Measurements from ENCODE around the gene OR11A1. TPM values are rescaled to one million over a fixed set of nuclear protein-coding genes. Genes with fewer than 3 reads are reported as not detected.
"Not testable (repeated sequence)": the region's sequence is repeated elsewhere in the genome, so short reads cannot be mapped to it uniquely, and the experiment has no call there.

OR11A1 gene
- total RNA-seq, 2 donors from 2014 or later: 0.23 TPM; not detected in 1

DNA sequence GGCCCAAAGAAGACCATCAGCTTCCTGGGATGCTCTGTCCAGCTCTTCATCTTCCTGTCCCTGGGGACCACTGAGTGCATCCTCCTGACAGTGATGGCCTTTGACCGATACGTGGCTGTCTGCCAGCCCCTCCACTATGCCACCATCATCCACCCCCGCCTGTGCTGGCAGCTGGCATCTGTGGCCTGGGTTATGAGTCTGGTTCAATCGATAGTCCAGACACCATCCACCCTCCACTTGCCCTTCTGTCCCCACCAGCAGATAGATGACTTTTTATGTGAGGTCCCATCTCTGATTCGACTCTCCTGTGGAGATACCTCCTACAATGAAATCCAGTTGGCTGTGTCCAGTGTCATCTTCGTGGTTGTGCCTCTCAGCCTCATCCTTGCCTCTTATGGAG is 5.2 kb upstream of the OR11A1 start:
- Histone ChIP-seq H3K9me3 (no peaks in the 10 kb centered on the region), H3K4me3 (no peak overlapping the region), H3K27ac (no peak overlapping the region), H3K27me3 (replicated peaks; ENCODE audit: insufficient read depth) (no peaks in the 10 kb centered on the region), H3K4me1 (replicated peaks) (no peaks in the 10 kb centered on the region), H3K36me3 (no peaks in the 10 kb centered on the region)
- DNase-seq (ENCODE audit: low spot score): no peak
- intact Hi-C loops (cut with DNase I): no loop called here
- WGBS: 91% methylated on average over 6 of the region's 6 CpGs
- TF ChIP-seq POLR2AphosphoS5 (IDR thresholded peaks at IDR 0.05) (no peak), POLR2A (IDR thresholded peaks at IDR 0.05) (no peak)
- TF ChIP-seq, protein P1, sequence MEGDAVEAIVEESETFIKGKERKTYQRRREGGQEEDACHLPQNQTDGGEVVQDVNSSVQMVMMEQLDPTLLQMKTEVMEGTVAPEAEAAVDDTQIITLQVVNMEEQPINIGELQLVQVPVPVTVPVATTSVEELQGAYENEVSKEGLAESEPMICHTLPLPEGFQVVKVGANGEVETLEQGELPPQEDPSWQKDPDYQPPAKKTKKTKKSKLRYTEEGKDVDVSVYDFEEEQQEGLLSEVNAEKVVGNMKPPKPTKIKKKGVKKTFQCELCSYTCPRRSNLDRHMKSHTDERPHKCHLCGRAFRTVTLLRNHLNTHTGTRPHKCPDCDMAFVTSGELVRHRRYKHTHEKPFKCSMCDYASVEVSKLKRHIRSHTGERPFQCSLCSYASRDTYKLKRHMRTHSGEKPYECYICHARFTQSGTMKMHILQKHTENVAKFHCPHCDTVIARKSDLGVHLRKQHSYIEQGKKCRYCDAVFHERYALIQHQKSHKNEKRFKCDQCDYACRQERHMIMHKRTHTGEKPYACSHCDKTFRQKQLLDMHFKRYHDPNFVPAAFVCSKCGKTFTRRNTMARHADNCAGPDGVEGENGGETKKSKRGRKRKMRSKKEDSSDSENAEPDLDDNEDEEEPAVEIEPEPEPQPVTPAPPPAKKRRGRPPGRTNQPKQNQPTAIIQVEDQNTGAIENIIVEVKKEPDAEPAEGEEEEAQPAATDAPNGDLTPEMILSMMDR (IDR thresholded peaks at IDR 0.05): no peak

DNA sequence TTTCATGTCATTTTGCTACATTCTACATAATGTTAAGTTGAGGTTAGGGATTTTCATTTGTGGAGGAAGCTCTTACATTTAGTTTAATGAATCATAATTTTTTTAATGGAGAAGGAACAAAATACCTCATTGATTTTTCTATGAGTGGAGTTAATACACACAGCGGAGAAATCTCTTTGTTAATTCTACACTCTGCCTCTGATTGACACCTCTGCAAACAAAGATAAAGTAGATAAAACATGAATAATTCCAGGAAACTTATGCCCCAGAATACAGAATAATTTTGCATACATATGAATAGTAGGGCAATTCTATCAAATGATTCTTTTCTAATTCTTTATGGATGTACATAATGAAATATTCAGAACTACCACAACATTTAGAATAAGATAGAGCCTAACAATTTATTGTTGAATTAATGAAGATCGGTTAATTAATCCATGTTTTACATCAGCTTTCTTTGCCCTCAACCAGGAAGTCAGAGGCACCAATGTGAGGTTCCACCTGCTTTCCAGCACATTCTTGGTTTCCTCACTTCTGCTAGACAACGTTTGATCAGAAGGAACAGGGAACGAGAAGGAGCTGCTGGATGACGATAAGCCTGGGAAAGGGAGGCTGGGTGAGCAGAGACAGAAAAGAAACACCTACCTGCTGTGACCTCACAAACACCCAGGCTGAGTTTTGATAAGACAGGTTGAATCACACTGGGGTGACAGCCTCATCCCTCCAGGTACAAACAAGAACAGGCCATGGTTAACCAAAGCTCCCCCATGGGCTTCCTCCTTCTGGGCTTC is 4.3 kb upstream of the OR11A1 start:
- intact Hi-C loops (cut with DNase I): no loop called here
- H3K36me3 ChIP-seq: no peaks in the 10 kb centered on the region
- no peaks in the 10 kb centered on the region for H3K9me3 ChIP-seq
- TF ChIP-seq POLR2AphosphoS5 (IDR thresholded peaks at IDR 0.05) (no peak), POLR2A (IDR thresholded peaks at IDR 0.05) (no peak)
- TF ChIP-seq, protein P1 (IDR thresholded peaks at IDR 0.05): no peak
- no peak overlapping the region for H3K4me3 ChIP-seq
- no peak for DNase-seq (ENCODE audit: low spot score)
- no peak overlapping the region for H3K27ac ChIP-seq
- no peaks in the 10 kb centered on the region for H3K27me3 ChIP-seq (replicated peaks; ENCODE audit: insufficient read depth)
- 69% methylated on average over 5 of the region's 5 CpGs for WGBS
- H3K4me1 ChIP-seq (replicated peaks): no peaks in the 10 kb centered on the region

DNA sequence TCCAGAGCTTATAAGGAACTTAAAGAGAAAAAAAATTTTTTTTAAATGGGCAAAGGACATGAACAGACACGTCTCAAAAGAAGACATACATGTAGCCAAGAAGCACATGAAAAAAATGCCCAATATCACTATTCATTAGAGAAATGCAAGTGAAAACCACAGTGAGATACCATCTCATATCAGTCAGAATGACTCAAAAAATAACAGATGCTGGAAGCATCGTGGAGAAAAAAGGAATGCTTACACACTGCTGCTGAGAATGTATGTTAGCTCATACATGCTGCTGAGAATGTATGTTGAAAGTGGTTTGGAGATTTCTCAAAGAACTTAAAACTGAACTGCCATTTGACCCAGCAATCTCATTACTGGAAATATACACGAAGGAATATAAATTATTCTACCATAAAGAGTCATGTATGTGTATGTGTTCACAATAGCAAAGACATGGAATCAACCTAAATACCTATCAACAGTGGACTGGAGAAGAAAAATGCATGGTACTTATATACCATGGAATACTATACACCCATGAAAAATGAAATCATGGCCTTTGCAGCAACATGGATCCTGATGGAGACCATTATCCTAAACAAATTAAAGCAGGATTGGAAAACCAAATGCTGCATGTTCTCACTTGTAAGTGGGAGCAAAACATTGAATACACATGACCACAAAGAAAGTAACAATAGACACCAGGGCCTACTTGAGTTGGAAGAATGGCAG is 5.2 kb downstream of the OR11A1 start:
- 53% methylated on average over 3 of the region's 3 CpGs for WGBS

DNA sequence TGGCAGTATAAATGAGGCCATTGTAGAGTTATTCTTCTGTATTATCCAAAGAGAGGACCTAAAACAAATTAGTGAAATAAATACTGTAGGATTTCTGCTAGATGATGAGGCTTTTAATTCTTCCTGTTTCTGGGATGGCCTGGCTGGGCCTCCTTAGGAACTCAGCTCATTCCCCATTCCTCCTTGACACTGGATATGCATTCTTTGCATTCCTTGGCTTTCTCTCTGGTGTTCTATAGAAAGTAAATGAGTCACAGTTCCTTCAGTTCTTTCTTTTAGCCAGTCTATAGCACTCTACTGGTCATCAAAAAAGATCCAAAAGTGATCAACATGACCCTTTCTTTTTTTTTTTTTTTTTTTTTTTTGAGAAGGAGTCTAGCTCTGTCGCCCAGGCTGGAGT is 9.2 kb downstream of the OR11A1 start:
- no peaks in the 10 kb centered on the region for H3K9me3 ChIP-seq
- TF ChIP-seq POLR2A (IDR thresholded peaks at IDR 0.05): no peak
- TF ChIP-seq, protein P1 (IDR thresholded peaks at IDR 0.05): no peak
- TF ChIP-seq POLR2AphosphoS5 (IDR thresholded peaks at IDR 0.05): no peak
- no peak overlapping the region for H3K4me3 ChIP-seq
- intact Hi-C loops (cut with DNase I): no loop called here
- no peaks in the 10 kb centered on the region for H3K4me1 ChIP-seq (replicated peaks)
- no peaks in the 10 kb centered on the region for H3K36me3 ChIP-seq
- H3K27ac ChIP-seq: no peak overlapping the region
- no peaks in the 10 kb centered on the region for H3K27me3 ChIP-seq (replicated peaks; ENCODE audit: insufficient read depth)
- no peak for DNase-seq (ENCODE audit: low spot score)
- WGBS: 85% methylated on average over 1 of the region's 1 CpG

More for the DNA sequence above, 5.2 kb downstream of the OR11A1 start:
- intact Hi-C loops (cut with DNase I): no loop called here
- H3K27ac ChIP-seq: no peak overlapping the region
- DNase-seq (ENCODE audit: low spot score): no peak
- no peaks in the 10 kb centered on the region for H3K36me3 ChIP-seq
- H3K4me1 ChIP-seq (replicated peaks): no peaks in the 10 kb centered on the region
- no peak for TF ChIP-seq POLR2AphosphoS5 (IDR thresholded peaks at IDR 0.05)
- no peak for TF ChIP-seq POLR2A (IDR thresholded peaks at IDR 0.05)
- TF ChIP-seq, protein P1 (IDR thresholded peaks at IDR 0.05): no peak
- H3K27me3 ChIP-seq (replicated peaks; ENCODE audit: insufficient read depth): no peaks in the 10 kb centered on the region
- H3K4me3 ChIP-seq: no peak overlapping the region
- H3K9me3 ChIP-seq: no peaks in the 10 kb centered on the region

DNA sequence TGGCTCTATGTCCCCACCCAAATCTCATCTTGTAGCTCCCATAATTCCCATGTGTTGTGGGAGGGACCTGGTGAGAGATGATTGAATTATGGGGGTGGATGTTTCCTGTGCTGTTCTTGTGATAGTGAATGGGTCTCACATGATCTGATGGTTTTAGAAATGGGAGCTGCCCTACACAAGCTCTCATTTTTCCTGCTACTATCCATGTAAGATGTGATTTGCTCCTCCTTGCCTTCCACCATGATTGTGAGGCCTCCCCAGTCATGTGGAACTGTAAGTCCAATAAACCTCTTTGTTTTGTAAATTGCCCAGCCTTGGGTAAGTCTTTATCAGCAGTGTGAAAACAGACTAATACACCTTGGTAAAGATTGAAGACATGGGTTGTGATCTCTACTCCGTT is 12.8 kb downstream of the OR11A1 start:
- intact Hi-C loops (cut with DNase I): not testable (repeated sequence)
- WGBS: 88% methylated on average over 1 of the region's 1 CpG

More for the DNA sequence above, 12.8 kb downstream of the OR11A1 start:
- H3K9me3 ChIP-seq; H3K36me3 ChIP-seq; H3K4me3 ChIP-seq; DNase-seq (ENCODE audit: low spot score); H3K4me1 ChIP-seq (replicated peaks); H3K27me3 ChIP-seq (replicated peaks; ENCODE audit: insufficient read depth); H3K27ac ChIP-seq: not testable (repeated sequence)
